ENCODE data around the gene ABCC3.

ABCC3 gene

GRCh38 chr17:50649042-50649908 is 14.6 kb downstream of the ABCC3 start:
- DNase-seq: no peak

GRCh38 chr17:50651661-50652060 is 17.0 kb downstream of the ABCC3 start:
- no peak for DNase-seq

GRCh38 chr17:50653738-50654137 is 19.1 kb downstream of the ABCC3 start:
- no peak for DNase-seq

GRCh38 chr17:50656509-50656908 is 21.8 kb downstream of the ABCC3 start:
- no peak for DNase-seq

DNA sequence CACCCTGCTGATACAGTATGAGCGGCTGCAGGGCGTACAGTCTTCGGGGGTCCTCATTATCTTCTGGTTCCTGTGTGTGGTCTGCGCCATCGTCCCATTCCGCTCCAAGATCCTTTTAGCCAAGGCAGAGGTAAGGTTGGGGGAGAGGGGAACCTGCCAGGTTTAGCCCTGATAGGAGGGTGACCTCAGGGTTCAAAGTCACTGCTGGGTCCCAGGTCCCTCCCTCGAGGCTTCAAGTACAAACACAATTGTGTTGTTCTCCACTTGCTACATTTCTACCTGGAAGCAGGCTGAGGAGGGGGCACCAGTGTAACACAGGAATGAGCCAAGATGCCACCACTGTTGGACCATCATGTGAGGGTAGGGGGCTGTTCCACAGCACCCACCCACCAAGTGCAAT is 22.4 kb downstream of the ABCC3 start:
- DNase-seq: no peak

DNA sequence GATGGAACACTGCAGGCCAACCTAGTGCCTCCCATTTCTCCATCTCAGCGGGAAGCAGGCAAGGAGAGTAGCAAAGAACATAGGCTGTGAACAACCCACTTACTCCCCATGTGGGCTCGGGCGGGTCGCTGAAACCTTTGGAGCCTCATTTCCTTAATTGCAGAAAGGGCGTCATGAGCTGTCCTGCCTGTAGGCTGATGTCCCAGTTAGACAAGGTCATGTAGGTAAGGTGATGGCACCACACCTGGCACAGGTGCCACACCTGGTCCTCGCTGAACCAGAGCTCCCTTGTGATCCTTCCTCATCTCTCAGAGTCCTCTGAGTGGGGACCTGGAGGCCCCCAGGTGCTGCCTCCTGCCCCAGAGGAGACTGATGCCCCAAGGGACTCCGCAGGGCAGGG is 22.9 kb downstream of the ABCC3 start:
- DNase-seq: no peak

- no peak for DNase-seq
Observed at GRCh38 chr17:50658616-50659015, 23.9 kb downstream of the ABCC3 start.

DNA sequence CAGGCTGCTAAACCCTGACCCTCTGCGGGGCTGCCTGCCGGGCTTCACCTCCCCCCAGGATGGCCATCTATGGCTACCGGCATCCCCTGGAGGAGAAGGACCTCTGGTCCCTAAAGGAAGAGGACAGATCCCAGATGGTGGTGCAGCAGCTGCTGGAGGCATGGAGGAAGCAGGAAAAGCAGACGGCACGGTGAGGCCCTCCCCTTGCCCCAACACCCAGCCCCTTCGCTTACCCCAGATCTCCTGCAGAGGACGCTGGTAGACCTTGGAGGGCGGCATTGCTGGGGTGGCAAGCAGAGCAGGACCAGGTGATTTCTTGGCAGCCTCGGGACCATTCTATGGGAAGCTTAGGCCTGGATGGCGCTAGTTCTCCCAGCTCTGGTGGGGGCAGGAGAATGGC is 24.5 kb downstream of the ABCC3 start:
- DNase-seq: no peak

- DNase-seq: peak; percentile 18
Observed at GRCh38 chr17:50660042-50660886, 25.6 kb downstream of the ABCC3 start.

GRCh38 chr17:50660887-50661345 is 26.2 kb downstream of the ABCC3 start:
- DNase-seq: no peak

DNA sequence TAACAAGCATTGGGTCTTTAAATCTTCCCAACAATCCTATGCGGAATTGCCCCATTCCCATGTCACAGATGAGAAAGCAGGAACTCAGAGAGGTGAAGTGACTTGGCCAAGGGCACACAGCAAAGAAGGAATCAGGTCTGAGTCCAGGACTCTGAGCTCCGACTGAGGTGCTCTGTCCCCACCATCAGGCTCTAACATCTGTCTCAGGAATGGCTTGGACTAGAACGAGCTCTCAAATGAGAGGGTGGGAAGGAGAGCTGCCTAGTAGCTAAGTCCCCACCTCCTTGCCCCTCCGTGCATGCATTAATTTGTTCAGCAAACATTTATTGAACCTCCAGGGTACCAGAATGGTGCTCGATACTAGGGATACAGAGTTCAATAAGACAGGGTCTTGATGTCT is 26.7 kb downstream of the ABCC3 start:
- no peak for DNase-seq

DNA sequence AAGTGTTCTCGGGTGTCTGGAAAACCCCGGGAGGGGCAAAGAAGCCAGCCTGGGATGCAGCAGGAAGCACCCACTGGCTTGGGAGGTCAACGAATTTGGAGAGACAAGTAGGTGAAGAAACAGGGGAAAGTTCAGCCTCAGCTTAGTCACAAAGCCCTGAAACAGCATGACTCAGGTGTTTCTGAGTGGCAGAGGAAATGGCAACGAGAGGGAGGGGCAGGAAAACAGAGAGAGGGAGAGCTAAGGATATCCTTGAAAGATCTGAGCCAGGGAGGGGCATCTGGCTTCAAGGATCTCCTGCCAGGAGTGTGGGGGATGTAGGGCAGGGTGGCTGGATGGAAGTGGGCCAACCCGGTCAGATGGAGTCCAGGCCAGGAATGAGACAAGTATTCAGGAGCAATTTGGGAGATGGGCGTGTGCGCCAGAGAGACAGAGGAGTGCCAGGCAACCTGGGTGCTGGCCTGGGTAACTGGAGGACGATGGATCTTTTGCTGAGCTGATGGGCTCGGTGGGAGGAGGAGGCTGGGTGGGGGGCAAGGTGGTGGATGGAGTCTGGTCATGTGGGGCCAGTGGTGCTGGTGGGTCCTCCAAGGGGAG is 27.2 kb downstream of the ABCC3 start:
- no peak for DNase-seq

DNA sequence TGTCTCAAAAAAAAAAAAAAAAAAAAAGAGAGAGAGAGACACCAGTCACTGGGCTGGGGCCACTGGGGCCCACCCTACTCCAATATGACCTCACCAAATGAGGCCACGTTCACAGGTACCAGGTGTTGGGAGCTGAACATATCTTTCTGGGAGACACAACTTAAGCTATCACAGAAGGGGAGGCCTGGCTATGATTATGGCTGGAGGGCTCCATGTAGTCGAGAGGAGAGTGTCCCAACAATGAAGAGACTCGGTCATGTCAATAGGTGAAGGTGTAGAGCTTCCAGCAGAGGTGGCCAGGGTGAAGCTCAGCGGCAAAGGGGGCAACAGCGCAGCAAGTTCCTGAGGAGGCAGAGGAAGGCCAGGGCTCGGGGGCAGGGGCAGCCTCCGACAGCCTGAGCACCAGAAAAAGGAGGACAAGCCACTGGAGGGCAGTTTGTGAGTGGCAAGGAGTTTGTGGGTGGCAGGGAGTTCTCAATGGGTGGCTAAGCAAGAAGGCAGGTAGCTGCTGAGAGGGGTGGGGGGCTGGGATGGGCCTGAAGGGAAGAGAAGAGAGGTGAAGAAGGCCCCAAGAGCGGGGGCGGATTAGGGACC is 28.0 kb downstream of the ABCC3 start:
- no peak for DNase-seq

DNA sequence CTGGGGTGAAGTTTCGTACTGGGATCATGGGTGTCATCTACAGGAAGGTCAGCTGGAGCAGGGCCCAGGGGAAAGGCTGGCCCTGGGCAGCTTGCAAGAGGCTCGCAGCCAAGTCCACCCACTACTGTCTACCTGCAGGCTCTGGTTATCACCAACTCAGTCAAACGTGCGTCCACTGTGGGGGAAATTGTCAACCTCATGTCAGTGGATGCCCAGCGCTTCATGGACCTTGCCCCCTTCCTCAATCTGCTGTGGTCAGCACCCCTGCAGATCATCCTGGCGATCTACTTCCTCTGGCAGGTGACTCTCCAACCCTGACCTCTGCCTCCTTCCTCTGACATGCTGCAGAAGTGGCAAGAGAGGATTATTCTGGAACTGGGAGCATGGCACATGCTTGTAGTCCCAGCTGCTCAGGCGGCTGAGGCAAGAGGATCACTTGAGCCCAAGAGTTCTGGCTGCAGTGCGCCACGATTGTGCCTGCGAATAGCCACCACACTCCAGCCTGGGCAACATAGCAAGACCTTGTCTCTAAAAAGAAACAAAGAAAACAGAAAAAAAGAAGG is 29.2 kb downstream of the ABCC3 start:
- no peak for DNase-seq

DNA sequence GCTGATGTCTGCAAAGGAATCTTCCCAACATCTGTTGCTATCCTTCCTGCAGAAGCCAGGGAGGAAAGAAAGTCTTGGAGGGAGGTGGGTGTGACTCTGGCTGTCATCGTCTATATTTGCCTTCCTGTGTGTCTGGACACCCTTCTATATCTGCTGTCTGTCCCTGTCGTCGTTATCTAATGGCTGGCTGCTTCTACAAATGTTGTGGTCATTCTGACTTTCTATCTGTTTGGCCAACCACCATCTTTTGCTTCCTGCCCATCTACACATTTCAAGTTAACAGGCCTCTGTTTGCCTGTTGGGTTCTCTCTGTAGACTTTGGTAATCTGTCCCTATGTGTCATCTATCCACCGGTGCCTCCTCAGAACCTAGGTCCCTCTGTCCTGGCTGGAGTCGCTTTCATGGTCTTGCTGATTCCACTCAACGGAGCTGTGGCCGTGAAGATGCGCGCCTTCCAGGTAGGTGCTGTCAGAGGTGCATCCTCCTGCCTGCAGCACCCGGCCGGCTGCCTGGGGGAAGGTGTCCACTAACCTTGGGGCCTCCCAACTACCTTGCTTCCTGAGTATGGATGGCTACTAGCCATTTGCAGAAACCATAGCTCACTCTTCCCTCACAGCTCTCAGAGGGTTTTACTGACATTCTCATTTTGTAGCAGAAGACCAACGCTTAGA is 30.2 kb downstream of the ABCC3 start:
- no peak for DNase-seq

DNA sequence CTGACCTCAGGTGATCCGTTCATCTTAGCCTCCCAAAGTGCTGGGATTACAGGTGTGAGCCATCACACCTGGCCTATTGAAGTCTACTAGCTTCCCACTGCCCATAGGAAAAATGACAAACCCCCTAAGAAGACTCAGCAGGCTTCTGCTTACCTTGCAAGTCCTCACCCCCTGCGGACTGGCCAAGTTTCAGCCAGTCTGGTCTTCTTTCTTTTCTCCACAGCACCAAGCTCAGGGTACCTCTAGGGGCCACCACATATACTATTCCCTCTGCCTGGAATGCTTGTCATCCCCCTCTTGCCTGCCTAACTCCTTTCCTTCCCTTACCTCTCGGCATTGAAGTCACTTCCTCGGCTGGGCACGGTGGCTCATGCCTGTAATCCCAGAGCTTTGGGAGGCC is 31.2 kb downstream of the ABCC3 start:
- DNase-seq: no peak

DNA sequence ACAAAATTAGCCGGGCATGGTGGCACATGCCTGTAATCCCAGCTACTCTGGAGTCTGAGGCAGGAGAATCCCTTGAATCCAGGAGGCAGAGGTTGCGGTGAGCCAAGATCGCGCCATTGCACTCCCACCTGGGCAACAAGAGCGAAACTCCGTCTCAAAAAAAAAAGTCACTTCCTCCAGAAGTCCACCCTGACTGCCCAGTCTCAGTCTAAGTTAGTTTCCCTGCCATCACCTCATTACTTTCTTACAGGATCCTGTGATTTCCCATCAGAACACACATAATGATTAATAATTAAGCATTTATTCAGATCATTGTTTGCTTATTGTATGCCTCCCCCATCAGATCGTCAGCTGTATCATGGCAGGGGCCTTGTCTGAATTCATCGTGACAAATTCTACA is 31.6 kb downstream of the ABCC3 start:
- DNase-seq: no peak

GRCh38 chr17:50667259-50668024 is 32.8 kb downstream of the ABCC3 start:
- no peak for DNase-seq

- no peak for DNase-seq
Observed at GRCh38 chr17:50668025-50668837, 33.5 kb downstream of the ABCC3 start.

DNA sequence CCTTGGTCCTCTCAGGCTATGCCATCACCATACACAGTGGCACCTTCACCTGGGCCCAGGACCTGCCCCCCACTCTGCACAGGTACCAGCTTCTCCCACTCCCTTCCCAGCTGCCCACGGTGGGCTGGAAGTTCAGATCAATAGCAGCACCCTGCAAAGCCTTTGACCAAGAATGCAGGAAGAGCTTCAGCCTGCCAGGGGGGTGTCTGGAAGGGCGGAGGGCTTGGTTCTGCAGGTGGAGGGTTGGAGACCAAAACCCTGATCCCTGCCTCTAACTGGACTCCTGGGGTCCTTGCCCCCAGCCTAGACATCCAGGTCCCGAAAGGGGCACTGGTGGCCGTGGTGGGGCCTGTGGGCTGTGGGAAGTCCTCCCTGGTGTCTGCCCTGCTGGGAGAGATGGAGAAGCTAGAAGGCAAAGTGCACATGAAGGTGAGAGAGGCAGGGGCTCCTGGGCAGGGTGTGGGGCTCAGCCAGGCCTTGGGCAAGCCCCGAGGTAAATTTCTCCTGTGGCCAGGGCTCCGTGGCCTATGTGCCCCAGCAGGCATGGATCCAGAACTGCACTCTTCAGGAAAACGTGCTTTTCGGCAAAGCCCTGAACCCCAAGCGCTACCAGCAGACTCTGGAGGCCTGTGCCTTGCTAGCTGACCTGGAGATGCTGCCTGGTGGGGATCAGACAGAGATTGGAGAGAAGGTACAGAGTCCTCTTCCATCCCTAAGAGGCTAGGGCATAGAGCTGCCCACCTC is 34.3 kb downstream of the ABCC3 start:
- no peak for DNase-seq

All from NCI-H774 (cell line).